Left hindlimb (tissue), 1 donor: ENCODE results near the gene APLF.
"Not testable (repeated sequence)": the region's sequence is repeated elsewhere in the genome, so short reads cannot be mapped to it uniquely, and the experiment has no call there.

Source experiments
- DNase-seq: peaks from one replicate; pipeline ENCODE4 v3.0.0-alpha.2; 2018

Gene APLF

DNA sequence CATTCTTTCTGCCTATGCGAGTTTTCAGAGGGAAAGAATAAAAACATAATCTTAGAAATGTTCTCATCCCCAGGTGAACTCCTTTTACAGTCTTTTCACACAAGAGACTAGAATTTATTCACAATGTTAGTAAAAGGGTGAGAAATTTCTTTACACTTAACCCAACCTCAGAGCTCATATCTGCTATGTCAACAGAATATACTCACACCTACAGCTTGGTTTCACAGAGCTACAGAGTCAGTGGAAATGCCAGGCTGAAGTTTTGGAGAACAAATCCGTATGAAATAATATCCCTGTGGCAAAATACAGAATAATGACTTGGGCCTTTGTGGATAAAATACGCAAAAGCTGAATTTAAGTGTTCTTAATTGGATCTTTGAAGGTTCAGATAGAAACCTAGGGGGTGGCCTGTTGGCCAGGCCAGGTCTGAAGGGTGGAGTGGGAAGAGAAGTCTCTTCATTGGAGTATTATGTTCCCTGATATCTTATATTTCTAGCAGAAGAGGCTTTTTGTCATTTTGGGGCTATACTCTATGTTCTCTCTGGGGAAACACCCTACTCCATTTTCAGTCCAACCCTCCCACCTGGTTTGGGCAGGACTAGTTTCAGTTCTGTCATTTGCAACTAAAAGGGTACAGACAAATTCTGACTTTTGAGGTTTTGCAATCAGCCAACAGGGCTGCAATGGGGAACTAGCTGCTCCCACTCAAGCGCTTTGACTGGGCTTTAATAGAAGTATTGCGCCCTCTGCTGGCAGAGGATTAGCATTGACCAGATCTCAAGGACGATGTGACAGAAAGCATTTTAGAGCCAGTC is 26.0 kb upstream of the APLF start:
- peak; percentile 76 for DNase-seq

DNA sequence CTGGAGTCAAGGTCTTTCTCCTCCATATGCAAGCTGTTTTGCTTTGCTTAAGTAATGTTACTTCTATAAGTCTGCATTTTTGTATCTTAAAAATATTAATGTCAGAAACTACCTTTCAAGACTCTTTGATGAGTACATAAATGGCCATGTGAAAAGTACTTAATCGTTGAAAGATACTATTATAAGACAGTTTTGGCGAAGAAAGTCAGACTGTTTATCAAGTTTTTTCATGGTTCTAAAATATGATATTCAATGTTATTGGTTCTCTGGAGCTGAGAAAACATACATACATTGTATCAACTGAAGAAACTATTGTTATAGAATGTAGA is 25.4 kb upstream of the APLF start:
- DNase-seq: no peak

DNA sequence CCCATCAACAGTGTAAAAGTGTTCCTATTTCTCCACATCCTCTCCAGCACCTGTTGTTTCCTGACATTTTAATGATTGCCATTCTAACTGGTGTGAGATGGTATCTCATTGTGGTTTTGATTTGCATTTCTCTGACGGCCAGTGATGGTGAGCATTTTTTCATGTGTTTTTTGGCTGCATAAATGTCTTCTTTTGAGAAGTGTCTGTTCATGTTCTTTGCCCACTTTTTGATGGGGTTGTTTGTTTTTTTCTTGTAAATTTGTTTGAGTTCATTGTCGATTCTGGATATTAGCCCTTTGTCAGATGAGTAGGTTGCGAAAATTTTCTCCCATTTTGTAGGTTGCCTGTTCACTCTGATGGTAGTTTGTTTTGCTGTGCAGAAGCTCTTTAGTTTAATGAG is 21.0 kb upstream of the APLF start:
- not testable (repeated sequence) for DNase-seq

DNA sequence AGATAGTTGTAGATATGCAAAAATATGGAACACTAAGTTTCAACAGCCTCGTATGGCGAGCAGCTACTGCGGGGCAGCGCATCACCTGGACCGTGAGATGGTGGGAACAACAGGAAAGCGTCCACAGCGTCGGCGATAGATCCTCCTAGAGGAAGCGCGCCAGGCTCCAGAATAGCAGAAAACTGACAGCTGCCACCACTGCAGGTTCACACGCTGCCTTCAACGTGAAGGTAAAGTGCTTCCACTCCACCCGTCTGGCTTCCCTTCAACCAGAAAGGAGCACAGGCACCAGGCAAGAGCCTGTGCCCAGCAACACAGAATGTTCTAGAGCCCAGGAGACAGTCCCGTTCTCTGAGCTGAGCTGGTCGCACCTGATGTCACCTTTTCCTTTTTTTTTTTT is 20.3 kb upstream of the APLF start:
- no peak for DNase-seq

DNA sequence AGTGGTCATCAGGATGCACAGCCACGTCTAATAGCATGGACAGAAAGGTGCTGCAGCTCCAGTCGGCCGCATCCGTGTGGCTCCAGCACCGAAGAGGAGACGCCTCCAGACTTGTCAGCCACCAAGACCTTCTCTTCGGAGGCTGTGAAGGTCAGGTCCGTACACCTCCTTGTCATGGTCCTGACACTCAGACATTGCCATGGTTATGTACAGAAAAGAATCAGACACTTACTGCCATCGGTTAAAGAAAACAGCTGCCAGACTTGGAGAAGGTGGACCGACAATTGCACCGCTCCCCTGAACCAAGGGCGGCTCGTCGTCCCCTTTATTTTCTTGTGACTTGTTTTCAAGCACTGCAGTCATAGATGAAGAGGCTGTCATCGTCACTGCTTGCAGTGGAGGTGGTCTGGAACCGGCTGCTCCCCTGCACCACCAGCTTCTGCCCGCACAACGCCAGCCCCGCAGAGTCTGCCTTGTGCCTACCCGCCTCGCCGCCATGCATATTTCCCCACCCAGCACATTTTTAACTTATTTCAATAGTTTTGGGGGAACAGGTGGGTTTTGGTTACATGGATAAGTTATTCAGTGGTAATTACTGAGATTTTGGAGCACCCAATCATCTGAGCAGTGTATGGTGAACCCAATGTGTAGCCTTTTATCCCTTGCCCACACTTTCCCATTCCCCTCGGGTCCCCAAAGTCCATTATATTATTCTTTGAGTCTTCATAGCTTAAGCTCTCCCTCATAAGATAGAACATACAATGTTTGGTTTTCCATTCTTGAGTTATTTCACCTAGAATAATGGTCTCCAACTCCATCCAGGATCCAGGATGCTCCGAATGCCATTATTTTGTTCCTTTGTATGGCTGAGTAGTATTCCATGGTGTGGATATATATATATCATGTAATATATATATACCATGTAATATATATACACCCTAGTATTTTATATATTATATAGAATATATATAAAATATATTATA is 18.4 kb upstream of the APLF start:
- DNase-seq: no peak

DNA sequence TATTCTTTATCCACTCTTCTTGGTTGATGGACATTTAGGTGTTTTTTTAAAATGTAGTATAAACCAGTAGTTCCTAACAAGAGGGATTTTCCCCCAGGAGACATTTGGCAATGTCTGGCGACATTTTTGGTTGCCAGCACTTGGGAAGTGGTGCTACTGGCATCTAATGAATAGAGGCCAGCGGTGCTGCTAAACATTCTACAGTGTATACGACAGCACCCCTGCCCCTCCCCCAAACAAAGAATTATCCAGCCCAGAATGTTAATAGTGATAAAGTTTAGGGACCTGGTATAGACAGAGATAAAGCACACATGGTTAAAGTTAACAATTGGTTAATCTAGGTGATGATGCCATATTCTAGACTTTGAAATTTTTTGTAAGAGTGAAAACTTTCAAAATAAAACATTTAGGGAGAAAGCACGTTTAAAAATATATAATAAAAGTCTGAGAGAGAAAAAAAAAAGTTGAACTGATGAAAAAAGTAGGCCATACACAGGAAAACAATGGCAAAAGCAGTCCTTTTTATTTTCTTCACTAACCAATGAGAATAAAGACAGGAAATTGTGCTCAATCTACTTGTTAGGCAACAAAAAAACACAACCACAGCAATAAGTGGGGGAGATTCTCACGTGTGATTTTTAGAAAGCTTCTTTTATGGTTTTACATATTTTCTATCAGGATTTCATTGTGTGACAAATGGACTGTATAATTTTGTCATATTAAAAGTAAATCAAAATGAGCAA is 15.1 kb upstream of the APLF start:
- DNase-seq: no peak

DNA sequence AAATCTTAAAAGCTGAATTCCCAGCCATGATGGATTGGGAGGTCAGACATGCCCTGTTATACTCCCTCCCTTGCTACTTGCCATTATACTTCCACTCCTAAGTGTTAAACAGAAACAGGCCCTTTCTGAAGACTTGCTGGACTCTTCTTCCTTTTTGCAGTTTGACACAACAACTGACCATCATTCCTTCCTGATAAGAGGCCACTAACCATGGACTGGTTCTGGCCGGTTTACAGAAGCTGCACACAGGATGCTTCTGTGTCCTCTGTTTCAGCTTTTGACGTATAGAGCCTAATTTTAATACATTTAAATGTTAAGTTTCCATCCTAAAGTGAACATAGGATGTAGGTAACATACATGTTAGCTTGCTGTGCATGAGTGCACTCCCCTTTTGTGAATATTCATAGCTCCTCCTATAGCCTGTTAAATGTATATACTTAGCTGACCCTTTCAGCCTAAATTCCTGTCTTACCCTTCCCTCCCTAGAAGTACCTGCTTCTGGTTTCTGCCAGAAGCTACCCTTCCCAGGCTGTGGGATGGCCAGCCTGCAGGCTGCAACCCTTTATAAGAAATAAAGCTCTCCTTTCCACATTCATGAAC is 13.5 kb upstream of the APLF start:
- no peak for DNase-seq

DNA sequence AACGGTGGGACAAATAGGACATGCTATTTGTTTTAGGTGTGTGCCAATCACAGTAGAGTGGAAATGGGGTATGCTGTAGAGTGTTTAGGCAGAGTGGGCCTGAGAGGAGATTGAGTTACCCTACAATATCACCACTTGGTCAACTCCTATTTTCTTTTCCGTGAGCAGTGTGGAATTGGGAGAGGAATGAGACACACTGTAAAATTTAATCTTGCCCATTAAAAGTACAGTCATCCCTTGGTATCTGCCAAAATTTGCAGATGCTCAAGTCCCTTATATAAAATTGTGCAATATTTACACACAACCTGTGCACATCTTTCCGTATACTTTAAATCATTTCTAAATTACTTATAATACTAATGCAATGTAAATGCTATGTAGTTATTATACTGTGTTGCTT is 12.7 kb upstream of the APLF start:
- DNase-seq: no peak

DNA sequence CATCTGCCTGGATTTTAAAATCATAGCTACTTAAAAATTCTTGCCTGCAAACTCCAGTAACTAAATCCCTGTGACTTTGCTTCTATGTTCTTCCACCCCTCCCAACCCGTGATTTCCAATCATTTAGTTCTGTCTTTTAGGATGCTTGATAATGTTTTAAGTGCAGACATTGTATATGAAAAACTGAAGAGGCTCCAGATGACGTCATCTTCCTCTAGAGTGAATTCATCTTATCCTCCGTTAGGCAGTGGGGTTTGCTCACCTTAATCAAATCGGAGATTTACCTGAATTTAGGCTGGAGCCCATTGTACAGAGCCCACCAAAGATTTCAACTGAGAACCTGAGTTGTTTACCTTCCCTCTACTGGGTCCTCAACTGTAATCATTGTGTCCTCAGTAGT is 11.2 kb upstream of the APLF start:
- DNase-seq: no peak

DNA sequence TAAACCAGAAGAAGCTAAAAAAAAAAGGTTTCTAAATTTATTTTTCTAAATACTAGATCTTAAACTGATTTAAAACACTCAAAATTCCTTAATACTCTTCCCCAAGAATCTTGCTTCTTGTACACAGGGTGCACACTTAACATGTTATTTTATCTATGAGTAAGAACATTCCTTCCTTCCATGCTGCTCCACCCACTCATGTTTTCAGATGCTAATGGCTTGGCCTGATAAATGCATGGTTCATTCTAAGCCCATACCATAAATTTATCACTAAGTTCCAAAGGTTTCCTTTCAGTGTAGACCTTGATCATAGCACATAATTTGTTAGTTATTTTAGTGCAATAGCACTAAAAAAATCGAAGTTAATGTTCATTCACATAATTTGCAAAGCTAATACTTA is 8.4 kb upstream of the APLF start:
- DNase-seq: no peak

DNA sequence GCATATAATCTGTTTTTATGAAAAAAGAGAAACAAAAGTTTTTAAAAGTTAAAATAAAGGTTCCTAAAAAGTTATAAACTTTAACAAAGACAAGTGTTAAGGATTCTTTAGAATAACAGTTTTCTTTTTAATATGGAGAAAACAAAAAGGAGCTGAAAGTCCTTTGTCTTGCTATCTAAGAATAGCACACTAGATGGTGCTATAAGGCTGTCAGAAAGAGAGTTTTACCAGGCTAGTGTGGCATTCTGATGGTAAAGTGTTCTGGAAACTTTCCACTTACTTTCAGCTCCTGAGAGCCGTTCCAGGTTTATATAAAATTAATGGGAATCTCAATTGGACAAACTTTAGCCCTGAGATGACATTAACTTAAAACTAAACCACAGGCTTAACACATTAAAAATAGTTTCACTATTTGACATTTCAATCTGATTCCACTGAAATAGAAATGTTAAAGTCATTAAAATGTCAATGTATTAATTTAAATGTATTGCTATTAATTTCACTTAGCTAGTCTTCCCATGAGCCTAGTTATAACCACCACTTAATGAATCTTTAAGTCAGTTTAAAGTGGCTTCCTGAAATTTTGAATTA is 4.0 kb upstream of the APLF start:
- DNase-seq: no peak

DNA sequence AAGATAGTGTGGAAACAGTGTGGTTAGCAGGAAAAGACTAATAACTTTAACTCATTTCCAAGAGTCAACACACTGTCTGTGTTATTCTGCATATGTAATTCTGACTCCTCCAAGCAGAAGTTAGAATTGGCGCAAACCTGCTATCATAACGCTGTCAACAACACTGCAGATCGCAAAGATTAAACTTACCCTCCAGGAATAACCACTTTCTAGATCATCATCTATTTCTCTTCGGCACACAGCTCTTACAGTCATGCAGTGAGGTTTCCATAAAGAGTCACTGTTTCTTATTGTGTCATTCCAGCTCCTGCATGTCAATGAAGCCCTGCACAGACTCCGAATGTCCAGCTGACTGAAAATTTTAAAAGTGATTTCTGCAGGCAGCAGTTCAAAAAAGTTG is 2.7 kb upstream of the APLF start:
- DNase-seq: no peak

DNA sequence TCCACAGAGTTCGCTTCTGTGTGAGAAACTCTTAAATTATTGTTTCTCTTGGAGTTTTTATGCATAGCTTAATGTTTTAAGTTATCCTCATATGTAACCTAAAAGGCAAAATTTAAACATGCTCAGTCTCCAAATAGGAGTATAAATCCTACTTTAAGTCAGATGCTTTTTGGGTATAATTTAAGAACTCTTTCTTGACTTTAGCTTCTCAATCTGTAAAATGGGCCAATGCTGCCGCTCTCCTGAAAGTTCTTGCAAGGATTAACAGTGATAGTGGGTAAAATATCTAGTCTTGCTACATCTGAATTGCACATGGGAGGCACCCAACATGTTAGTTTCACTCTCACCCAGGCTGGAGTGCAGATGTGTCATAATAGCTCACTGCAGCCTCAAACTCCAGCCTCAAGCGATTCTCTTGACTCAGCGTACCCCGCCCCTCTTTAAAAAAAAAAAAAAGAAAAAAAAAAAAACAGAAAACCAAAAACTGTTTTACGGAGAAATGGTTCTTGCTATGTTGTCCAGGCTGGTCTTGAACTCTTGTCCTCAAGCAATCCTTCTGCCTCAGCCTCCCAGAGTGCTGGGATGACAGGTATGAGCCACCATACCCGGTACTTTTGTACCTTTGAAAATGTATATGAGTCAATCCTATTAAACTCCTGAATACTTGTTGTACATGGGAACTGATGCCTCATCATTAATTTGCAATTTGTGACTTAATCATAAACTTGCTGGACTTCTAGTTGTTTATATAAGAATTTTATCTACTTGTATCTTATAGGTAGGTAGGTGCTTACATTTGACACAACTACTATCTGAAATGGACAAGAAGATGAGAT is 2.1 kb upstream of the APLF start:
- no peak for DNase-seq

DNA sequence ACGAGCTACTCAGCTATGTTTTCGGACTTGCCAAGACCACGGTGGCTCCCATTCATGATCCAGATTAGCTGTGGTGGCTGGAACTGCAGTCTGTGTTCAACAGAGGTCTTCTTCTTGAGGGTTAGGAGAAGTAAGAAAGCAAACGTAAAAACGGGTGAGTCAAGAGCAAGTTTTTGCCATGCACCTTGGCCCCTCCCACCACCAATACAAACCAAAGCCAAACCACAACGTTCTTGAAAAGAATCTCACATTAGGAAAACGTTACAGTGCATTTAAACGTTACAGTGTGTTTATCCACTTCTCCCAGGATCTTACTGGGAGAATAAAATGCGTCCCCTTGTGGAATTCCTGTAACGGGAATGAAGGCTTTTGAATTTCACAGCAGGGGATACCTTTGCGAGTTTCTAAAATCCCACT is 1.0 kb upstream of the APLF start:
- DNase-seq: no peak

DNA sequence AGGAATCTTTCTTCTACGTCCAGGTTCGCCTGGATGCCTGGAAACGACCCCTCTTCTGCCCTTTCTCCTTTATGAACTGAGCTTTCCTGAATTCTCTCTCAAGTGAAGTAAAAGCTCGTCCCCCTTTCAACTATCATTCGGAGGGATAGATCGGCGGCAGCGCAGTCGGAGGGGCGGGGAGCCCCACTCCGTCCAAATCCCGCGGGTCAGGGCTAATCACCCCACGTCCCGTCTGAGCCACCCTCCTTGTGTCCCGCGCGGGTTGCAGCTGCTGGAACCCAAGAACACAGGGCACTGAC is 658 bp upstream of the APLF start:
- no peak for DNase-seq

DNA sequence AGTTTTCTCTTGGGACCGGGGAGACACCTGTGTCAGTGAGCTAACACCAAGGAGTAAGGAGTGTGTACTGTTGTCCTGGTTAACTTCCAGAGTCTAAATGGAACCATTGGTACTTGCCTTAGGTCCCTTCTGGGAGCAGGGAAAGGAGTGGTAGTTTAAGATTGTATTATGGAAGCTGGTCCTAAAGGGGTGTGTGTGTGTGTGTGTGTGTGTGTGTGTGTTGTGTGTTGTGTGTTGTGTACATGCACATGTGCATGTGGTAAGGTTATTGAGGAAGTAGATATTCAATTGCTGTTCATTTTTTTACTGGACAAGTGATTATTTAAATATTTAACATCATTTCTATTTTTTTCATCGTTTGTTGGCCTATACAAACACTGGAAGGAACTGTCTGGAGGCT is 1.4 kb downstream of the APLF start:
- no peak for DNase-seq

DNA sequence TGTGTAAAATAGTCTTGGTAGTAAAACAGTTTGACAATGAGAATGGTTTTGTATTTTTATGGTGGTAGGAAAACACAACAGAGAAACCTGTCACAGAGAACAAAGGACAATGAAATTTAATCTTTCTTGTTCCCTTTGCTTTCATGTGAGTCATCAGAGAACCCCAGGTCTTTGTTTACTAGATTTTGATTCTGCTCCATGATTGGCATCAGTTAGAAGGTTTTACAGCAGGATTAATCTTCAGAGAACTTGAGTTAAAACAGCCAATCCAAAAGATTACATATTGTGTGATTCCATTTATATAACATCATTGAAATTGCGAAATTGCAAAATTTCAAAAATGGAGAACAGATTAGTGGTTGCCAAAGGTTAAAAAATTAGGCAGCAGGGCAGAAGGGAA is 2.5 kb downstream of the APLF start:
- DNase-seq: no peak

DNA sequence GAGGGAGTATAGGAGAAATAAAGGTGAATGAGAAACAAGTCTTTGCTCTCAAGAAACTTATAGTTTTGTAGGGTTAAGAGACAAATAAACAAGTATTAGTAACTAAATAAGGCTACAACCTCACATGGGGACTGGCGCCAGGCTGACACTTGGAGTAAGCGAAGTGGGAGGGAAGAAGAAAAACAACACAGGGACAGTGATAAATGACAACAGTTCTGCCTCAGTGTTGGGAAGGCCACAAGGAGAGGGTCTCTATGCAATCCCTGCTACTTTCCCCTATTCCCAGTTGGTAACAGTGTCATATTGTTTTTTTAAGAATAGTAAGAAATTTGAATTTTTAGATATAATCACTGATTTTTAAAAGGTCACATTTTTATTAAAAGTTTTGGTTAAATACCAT is 4.0 kb downstream of the APLF start:
- DNase-seq: no peak

DNA sequence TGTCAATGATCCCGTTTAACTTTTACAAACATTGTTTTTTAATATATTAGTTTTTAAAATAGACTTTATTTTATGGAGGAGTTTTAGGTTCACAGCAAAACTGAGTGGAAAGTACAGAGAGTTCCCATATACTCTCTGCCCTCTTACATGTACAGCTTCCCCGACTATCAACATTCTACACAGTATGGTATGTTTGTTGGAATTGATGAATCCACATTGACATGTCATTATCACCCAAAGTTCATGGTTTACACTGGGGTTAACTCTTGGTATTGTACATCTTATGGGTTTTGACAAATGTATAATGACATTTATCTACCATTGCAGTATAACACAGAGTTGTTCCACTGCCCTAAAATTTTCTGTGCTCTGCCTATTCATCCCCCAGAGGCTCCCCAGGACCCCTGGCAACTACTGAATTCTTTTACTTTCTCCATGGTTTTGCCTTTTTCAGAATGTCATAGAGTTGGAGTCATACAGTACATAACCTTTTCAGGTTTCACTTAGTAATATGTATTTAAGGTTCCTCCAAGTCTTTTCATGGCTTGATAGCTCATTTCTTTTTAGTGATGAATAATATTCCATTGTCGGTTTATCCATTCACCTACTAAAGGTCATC is 5.5 kb downstream of the APLF start:
- DNase-seq: no peak

DNA sequence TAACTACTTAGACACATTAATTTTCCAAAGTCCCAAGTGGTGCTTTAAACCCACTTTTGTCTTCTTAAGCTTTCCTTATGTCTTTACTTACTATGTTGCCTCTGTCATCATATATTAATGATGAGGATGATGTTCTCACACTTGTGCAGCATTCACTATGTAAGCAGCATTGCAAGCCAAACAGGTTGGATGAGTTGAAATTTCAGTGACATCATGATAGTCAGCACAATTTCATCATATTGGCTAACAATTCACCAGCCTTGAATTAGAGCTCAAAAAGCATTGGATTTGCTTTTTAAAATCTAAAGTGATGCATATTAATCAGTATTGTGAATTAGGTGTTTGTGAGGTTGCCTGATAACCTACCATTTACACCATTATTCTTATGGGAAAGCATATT is 7.7 kb downstream of the APLF start:
- DNase-seq: no peak

DNA sequence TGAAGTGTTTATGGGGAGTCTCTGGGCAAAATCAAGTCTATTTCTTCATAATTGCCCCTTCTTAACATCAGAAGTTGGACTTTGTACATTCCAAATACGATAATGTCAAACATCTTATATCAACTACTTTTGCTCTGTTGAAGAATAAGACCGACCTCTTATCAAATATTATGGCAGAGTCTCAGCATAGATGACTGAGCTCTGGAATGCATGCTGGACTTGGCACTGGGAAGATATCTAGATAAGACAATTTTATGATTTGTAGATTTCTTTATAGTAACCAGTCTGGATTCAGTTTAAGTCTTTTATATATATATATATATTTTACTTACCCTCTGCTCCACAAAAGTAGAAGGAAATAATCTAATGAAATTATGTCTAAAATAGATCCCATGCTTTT is 8.2 kb downstream of the APLF start:
- DNase-seq: no peak

DNA sequence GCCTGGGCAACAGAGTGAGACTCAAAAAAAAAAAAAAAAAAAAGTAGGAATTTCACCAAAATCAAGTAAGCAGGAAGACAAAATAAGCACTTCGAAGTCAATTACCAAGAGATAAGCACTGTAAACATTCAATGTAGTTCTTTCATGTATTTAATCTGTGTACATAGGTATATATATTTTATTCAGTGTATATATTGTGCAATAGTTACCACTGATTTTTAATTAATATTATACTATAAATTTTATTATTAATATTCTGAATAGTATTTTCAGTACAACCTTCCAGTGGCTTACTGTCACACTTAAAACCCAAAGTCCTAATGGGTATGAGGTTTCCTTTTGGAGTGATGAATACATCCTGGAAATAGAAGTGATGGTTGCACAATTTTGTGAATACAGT is 9.1 kb downstream of the APLF start:
- no peak for DNase-seq
